Ureter (tissue), 1 donor: ENCODE measurements around the gene DAO. TPM values are rescaled to one million over a fixed set of nuclear protein-coding genes. Genes with fewer than 3 reads are reported as not detected.

Experiments
- DNase-seq: peaks from one replicate; pipeline ENCODE4 v3.0.0-alpha.2; 2020; ENCODE audit warnings: low spot score
- total RNA-seq: library from RNA; stranded (reverse); gene quantifications from one replicate; pipeline ENCODE4 v1.2.4, GENCODE V29; 2023
- donor health status: DM: yes; HTN: yes; CAD: no.

DAO gene
- total RNA-seq, 1 donor from 2014 or later, result not detected

- DNase-seq, result no peak
Observed at GRCh38 chr12:108918960-108919642, 39.2 kb downstream of the DAO start.

DNA sequence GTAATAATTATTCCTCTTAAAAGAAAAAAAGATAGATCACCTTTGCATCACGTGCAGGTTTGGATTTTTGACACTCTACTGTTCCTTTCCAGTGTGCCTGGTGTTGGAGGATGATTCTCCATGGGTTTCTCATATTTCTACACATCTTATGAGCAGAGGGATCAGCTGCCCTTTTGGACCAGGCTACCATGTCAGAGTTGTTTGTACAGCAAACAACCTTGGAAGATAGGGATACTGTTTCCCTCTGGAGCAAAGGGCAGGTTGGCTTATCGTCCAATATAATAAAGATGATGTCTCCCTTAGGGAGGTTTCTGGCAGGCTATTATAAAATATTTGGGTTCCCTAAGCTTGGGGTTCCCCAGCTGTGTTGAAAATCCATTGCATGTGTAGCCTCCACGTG is 42.1 kb downstream of the DAO start:
- no peak for DNase-seq

DNA sequence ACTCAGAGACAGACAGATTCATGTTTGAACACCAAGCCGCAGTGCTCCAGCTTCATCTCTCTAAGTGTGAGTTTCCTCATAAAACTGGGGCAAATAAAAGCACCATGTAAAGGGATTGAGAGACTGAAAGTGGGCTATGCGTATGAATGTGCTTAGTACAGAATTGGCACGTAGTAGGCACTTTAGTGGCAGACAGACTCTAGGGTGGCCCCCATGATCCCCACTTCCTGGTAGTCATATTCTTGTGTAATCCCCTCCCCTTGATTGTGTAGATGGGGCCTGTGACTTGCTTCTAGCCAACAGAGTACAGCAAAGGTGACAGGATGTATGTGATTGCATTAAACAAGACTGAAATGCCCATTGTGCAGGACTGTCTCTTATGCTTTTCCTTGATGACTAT is 43.0 kb downstream of the DAO start:
- no peak for DNase-seq

GRCh38 chr12:108928695-108929094 is 48.8 kb downstream of the DAO start:
- DNase-seq, result no peak

DNA sequence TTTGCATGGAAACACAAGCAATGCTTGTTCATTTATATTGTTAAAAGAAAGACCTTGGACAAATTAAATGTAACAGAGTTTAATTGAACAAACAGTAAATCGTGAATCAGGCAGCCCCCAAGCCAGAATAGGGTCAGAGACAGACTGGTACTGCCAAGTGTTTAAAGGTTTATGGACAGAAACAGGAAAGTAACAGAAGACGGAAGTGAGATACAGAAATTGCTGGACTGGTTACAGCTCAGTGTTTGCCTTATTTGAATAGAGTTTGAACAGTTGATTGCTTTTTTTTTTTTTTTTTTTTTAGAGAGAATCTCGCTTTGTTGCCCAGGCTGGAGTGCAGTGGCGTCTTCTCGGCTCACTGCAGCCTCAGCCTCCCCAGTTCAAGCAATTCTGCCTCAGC is 50.3 kb downstream of the DAO start:
- no peak for DNase-seq

DNA sequence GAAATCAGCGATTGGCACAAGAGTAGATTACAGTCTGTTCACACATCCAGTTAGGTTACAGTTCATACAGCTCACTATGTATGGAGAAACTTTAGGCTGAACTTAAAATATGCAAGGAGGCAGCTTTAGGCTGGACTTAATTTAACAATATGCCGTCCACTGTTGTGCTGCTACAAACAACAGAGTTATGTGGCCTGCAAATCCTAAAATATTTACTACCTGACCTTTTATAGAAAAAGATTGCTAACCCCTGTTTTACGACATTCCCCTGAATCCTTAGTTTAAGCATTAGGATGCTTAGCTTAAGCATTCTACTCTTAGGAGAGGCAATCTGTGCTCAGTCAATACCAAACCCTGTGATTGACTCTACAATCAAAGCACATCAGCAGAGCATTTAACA is 50.9 kb downstream of the DAO start:
- DNase-seq, result no peak

DNA sequence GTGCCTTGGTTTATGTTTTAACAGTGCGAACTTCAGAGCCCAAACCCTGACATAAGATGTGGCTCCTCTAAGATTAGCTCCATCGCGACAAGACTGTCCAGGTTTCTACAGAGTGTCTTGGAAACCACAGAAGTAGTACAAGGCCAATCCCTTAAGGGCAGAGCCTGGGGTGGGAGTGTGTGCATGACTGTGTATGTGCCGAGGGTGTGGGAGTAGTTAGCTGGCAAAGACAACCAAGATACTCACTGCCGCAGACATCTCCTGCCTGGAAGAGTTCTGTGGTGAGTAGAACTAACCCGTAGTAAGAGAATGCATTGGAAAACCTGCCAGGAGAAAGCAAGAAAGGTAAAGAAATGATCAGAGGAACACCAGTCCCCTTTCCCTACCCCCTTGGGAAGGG is 54.1 kb downstream of the DAO start:
- DNase-seq, result no peak

- no peak for DNase-seq
Observed at GRCh38 chr12:108935159-108935763, 55.4 kb downstream of the DAO start.

DNA sequence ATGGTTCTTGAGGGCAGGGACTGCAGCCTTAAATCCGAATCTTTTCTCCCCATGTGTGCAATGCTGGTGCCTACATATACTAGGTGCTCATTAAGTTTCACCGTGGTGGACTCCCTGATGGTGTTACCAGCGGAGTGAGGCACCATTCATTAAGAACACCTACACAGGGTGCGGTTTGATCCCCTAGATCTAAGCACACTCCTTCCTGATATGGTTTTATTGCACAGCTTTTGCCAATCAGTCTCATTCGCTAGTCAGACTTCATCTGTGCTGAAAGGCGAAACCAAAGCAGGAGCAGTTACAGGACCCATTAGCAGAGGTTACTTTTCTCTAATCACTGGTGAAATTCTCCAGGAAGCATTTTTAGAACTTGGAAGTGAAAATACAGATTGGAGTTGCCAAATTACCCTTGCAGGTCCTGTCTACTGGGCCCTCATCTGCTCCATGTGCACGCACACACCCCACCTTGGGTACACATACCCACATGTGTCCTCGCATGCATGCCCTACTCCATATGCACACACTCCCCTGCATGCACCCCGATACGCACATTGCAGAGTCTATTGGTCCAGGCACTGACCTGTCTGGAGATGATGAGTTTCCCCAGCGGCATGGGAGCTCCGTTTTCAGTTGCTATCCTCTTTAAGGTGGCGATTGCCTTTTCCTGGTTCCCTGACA is 58.5 kb downstream of the DAO start:
- DNase-seq, result no peak

DNA sequence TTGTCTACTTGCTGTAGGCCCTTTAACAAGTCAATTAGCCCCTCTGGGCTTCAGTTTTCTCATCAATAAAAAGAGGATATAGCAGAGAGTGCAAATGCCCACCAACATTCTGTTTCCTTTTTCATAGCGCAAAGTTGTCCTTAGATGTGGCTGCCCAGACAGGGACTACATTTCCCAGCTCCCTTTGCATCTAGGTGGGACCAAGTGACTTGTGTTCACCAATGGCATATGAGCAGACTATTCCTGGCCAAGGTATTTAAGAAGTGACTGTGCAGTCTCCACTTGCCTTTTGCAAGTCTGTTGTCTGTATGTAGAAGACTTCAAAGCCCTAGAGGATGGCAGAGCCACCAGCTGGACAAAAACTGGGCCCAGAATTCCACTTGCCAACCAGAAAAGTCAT is 59.7 kb downstream of the DAO start:
- DNase-seq, result no peak

DNA sequence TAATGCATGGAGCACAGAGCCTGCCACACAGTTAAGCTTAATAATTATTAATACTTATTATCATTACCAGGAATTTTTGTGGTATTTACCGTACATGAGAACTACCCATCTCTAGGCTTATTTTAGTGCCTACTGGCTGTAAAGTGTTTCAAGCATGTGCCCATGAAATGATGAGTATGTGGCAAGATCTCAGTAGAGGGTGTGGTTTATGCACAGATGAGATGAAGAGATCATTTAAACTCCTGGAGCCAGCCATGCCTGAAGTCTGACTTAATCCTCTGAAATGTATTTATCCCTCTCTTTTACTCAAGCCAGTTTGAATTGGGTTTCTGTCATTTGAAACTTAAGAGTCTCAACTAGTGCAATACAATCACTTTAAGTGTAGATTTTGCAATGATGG is 60.2 kb downstream of the DAO start:
- no peak for DNase-seq

DNA sequence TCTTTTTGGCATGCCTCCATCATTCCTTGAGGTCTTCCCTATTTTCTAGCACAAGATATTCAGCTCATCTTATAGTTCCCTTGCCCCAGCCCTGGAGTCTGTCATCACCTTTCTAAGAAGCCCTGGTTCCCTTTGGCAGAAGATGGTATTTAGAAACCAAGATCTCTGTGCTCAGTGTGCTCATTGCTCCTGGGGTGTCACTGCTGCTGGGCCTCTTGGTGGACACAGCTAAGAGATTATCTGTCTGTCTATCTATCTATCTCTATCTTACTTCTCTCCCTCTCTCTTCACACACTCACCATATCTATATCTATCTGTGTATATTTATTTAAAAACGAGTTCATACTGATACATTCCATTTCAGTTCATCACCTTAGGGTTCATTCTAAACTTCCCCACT is 67.2 kb downstream of the DAO start:
- DNase-seq, result no peak

- DNase-seq, result no peak
Observed at GRCh38 chr12:108948367-108948766, 68.5 kb downstream of the DAO start.

DNA sequence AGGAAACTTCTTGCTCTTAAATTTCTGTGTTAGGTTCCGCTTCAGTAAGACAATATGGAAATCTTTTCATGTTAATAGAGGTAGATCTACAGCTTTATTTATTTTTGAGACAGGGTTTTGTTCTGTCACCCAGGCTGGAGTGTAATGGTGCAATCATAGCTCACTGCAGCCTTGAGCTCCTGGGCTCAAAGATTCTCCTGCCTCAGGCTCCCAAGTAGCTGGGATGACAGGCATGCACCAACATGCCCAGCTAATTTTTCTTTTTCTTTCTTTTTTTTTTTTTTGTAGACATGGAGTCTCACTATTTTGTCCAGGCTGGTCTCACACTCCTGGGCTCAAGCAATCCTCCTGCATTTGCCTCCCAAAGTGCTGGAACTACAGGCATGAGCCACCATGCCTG is 70.1 kb downstream of the DAO start:
- no peak for DNase-seq

Other genes with a start within 250 kb of the DAO start
- gene SELPLG, start 246.2 kb upstream of the DAO start, total RNA-seq, result 4.3 TPM
- 167 TPM for gene CORO1C, start 148.6 kb upstream of the DAO start, total RNA-seq
- 52.0 TPM for gene SSH1, start 22.5 kb upstream of the DAO start, total RNA-seq
- not detected for gene SVOP, start 141.0 kb downstream of the DAO start, total RNA-seq
- gene USP30, start 172.5 kb downstream of the DAO start, total RNA-seq, result 10.6 TPM
- 28.6 TPM for gene ALKBH2, start 213.4 kb downstream of the DAO start, total RNA-seq
- 25.1 TPM for gene UNG, start 217.5 kb downstream of the DAO start, total RNA-seq
- 67.3 TPM for gene ACACB, start 236.5 kb downstream of the DAO start, total RNA-seq